ENCODE data around the gene TGFB1I1.

The TGFB1I1 gene

GRCh38 chr16:31493506-31494125 lies 21.7 kb downstream of the TGFB1I1 start:
- ATAC-seq, result no peak
- no peak for TF ChIP-seq ZNF70 (CRISPR knock-in tag; IDR thresholded peaks at IDR 0.05)
- no peak for TF ChIP-seq PATZ1 (CRISPR knock-in tag; IDR thresholded peaks at IDR 0.05; ENCODE audit: borderline replicate concordance)
- TF ChIP-seq ARNTL (CRISPR knock-in tag; IDR thresholded peaks at IDR 0.05; ENCODE audit: borderline replicate concordance, low read depth), result no peak
- no peak for TF ChIP-seq TOX (CRISPR knock-in tag; IDR thresholded peaks at IDR 0.05; ENCODE audit: borderline replicate concordance)
- no peak for TF ChIP-seq ZNF565 (CRISPR knock-in tag; conservative IDR thresholded peaks at IDR 0.05; ENCODE audit: low read depth)
- TF ChIP-seq ZFP30 (CRISPR knock-in tag; IDR thresholded peaks at IDR 0.05), result no peak
- no peak for TF ChIP-seq CREB5 (CRISPR knock-in tag; IDR thresholded peaks at IDR 0.05; ENCODE audit: low read depth)
- no peak for TF ChIP-seq TCF4 (CRISPR knock-in tag; IDR thresholded peaks at IDR 0.05; ENCODE audit: borderline replicate concordance)
- no peak for TF ChIP-seq ZC3H10 (CRISPR knock-in tag; IDR thresholded peaks at IDR 0.05)
- TF ChIP-seq GLIS3 (CRISPR knock-in tag; IDR thresholded peaks at IDR 0.05), result no peak
- TF ChIP-seq ZFP3 (CRISPR knock-in tag; IDR thresholded peaks at IDR 0.05), result no peak
- TF ChIP-seq TSHZ2 (CRISPR knock-in tag; IDR thresholded peaks at IDR 0.05), result no peak
- no peak for TF ChIP-seq BACH2 (CRISPR knock-in tag; IDR thresholded peaks at IDR 0.05; ENCODE audit: borderline replicate concordance)
- no peak for TF ChIP-seq PPARA (CRISPR knock-in tag; IDR thresholded peaks at IDR 0.05; ENCODE audit: borderline replicate concordance)
- no peak for TF ChIP-seq CSDC2 (CRISPR knock-in tag; IDR thresholded peaks at IDR 0.05)
- no peak for TF ChIP-seq POU6F1 (CRISPR knock-in tag; IDR thresholded peaks at IDR 0.05; ENCODE audit: borderline replicate concordance, low read depth)
- no peak for TF ChIP-seq ISL1 (CRISPR knock-in tag; IDR thresholded peaks at IDR 0.05)
- no peak for TF ChIP-seq RARB (CRISPR knock-in tag; IDR thresholded peaks at IDR 0.05)

GRCh38 chr16:31496670-31497069 lies 24.7 kb downstream of the TGFB1I1 start:
- no peak for ATAC-seq
- TF ChIP-seq ZNF565 (CRISPR knock-in tag; conservative IDR thresholded peaks at IDR 0.05; ENCODE audit: low read depth) (no peak), CREB5 (CRISPR knock-in tag; IDR thresholded peaks at IDR 0.05; ENCODE audit: low read depth) (no peak), OSR1 (CRISPR knock-in tag; IDR thresholded peaks at IDR 0.05) (no peak)

GRCh38 chr16:31498493-31498892 lies 26.5 kb downstream of the TGFB1I1 start:
- no peak for TF ChIP-seq ZNF70 (CRISPR knock-in tag; IDR thresholded peaks at IDR 0.05)
- no peak for TF ChIP-seq TCF4 (CRISPR knock-in tag; IDR thresholded peaks at IDR 0.05; ENCODE audit: borderline replicate concordance)
- TF ChIP-seq TOX (CRISPR knock-in tag; IDR thresholded peaks at IDR 0.05; ENCODE audit: borderline replicate concordance), result no peak
- TF ChIP-seq BACH2 (CRISPR knock-in tag; IDR thresholded peaks at IDR 0.05; ENCODE audit: borderline replicate concordance), result no peak
- TF ChIP-seq SNAI2 (CRISPR knock-in tag; IDR thresholded peaks at IDR 0.05), result no peak
- TF ChIP-seq POU6F1 (CRISPR knock-in tag; IDR thresholded peaks at IDR 0.05; ENCODE audit: borderline replicate concordance, low read depth), result no peak
- no peak for TF ChIP-seq CSDC2 (CRISPR knock-in tag; IDR thresholded peaks at IDR 0.05)
- TF ChIP-seq ZC3H10 (CRISPR knock-in tag; IDR thresholded peaks at IDR 0.05), result no peak
- no peak for TF ChIP-seq ARNTL (CRISPR knock-in tag; IDR thresholded peaks at IDR 0.05; ENCODE audit: borderline replicate concordance, low read depth)
- no peak for TF ChIP-seq RARB (CRISPR knock-in tag; IDR thresholded peaks at IDR 0.05)
- TF ChIP-seq CREB5 (CRISPR knock-in tag; IDR thresholded peaks at IDR 0.05; ENCODE audit: low read depth), result no peak
- TF ChIP-seq CSRNP3 (CRISPR knock-in tag; IDR thresholded peaks at IDR 0.05), result no peak
- TF ChIP-seq ZNF8 (CRISPR knock-in tag; IDR thresholded peaks at IDR 0.05), result no peak
- TF ChIP-seq ZNF565 (CRISPR knock-in tag; conservative IDR thresholded peaks at IDR 0.05; ENCODE audit: low read depth), result no peak
- ATAC-seq, result no peak
